HepG2 (cell line): ENCODE data around the gene HSPB9. TPM values are rescaled to one million over a fixed set of nuclear protein-coding genes. Genes with fewer than 3 reads are reported as not detected.

Source experiments
- ARID3A ChIP-seq: IDR thresholded peaks from 2 replicates; pipeline ENCODE4 v1.6.1; 2012; ENCODE audit warnings: low read depth, low read length, improper control_type of control experiment
- E2F2 ChIP-seq: sonication (generic); formaldehyde crosslinking; IDR thresholded peaks from 2 replicates; pipeline ENCODE4 v1.4.0; 2020; ENCODE audit warnings: missing genetic modification reagents, borderline replicate concordance
- FOXP4 ChIP-seq: sonication (generic); formaldehyde crosslinking; IDR thresholded peaks from 2 replicates; pipeline ENCODE4 v1.4.0; 2020; ENCODE audit warnings: missing genetic modification reagents
- HNF1A ChIP-seq, 2 experiments: sonication (generic) in 1 of 2; formaldehyde crosslinking in 1 of 2; IDR thresholded peaks; 2 replicates each; pipeline versions ENCODE4 v1.4.0 to v1.6.1; 2016 to 2020; ENCODE audit warnings: borderline replicate concordance in 1 of 2, low read depth in 1 of 2, mild to moderate bottlenecking in 1 of 2, missing genetic modification reagents in 1 of 2
- KIAA2018 ChIP-seq: sonication (generic); formaldehyde crosslinking; IDR thresholded peaks from 2 replicates; pipeline ENCODE4 v1.5.0; 2020; ENCODE audit warnings: mild to moderate bottlenecking, missing genetic modification reagents, borderline replicate concordance
- RARA ChIP-seq: IDR thresholded peaks from 2 replicates; pipeline ENCODE4 v1.6.1; 2016; ENCODE audit warnings: missing genetic modification reagents, missing compliant biosample characterization
- ZNF235 ChIP-seq: sonication (generic); formaldehyde crosslinking; IDR thresholded peaks from 2 replicates; pipeline ENCODE4 v1.8.1; 2023; ENCODE audit warnings: mild to moderate bottlenecking, missing genetic modification reagents, borderline replicate concordance
- ZNF570 ChIP-seq: sonication (generic); formaldehyde crosslinking; IDR thresholded peaks from 2 replicates; pipeline ENCODE4 v1.4.0; 2020; ENCODE audit warnings: mild to moderate bottlenecking, missing genetic modification reagents, borderline replicate concordance
- ZSCAN31 ChIP-seq: sonication (generic); formaldehyde crosslinking; IDR thresholded peaks from 2 replicates; pipeline ENCODE4 v1.5.0; 2020; ENCODE audit warnings: low read depth, mild to moderate bottlenecking, missing genetic modification reagents
- polyA plus RNA-seq, 8 experiments: library from polyadenylated mRNA; depleted of rRNA in 3 of 8; stranded (reverse) in 7 of 8; unstranded in 1 of 8; fragments of >200 nt; fragmentation: Illumina TruSeq in 4 of 8; extraction: Trizol in 4 of 8; gene quantifications; 2 replicates each; pipeline versions ENCODE4 v1.2.1 to v1.2.3, GENCODE V29; 2011 to 2016; ENCODE audit warnings: low read depth in 4 of 8, missing spikeins in 1 of 8, mixed read lengths in 1 of 8; ENCODE audit not compliant: insufficient read depth in 1 of 8
- total RNA-seq, 5 experiments: library from RNA; depleted of rRNA; stranded (reverse); fragments of >200 nt; fragmentation: Illumina TruSeq; extraction: Trizol; gene quantifications; 2 replicates each; pipeline ENCODE4 v1.2.3, GENCODE V29; 2016; ENCODE audit warnings: low read depth in 1 of 5

HSPB9 gene
- total and polyA plus RNA-seq, 2 of the 13 experiments (the other 11 are each of a cell fraction or from before 2014, with no cell fraction given) = 0.05 to 0.24 TPM

GRCh38 chr17:42116705-42117396, 5.8 kb upstream of the HSPB9 start (continued):
- TF ChIP-seq KIAA2018 (CRISPR knock-in tag) = no peak
- peak; percentile 61; the same call in 1 of the 2 replicates for TF ChIP-seq ARID3A
- TF ChIP-seq FOXP4 (CRISPR knock-in tag) = no peak
- no peak for TF ChIP-seq HNF1A (IDR thresholded peaks at IDR 0.05; ENCODE audit: low read depth)
- no peak for TF ChIP-seq HNF1A (CRISPR knock-in tag; IDR thresholded peaks at IDR 0.05; ENCODE audit: borderline replicate concordance)
- TF ChIP-seq ZNF235 (CRISPR knock-in tag) = no peak
- peak; percentile 33; the same call in 1 of the 2 replicates for TF ChIP-seq ZSCAN31 (CRISPR knock-in tag)
- no peak for TF ChIP-seq ZNF570
- 0 out of 2 replicates have a peak, but pooled peaks have one; percentile 15 for TF ChIP-seq RARA (CRISPR knock-in tag)
- no peak for TF ChIP-seq E2F2 (CRISPR knock-in tag)
